Mesenchymal stem cell (in vitro differentiated cells and primary cell): ENCODE measurements around the gene TIE1.

Experiments
- DNase-seq: peaks from one replicate; pipeline ENCODE4 v3.0.0-alpha.2; 2013
- H2AFZ ChIP-seq: one replicate; pipeline ENCODE4 v1.6.1; 2013; ENCODE audit warnings: low read depth, mild to moderate bottlenecking, control low read depth, inconsistent platforms, low read length, moderate library complexity
- H2AK5ac ChIP-seq: 2 replicates; pipeline ENCODE4 v1.6.1; 2013; ENCODE audit warnings: low read length, moderate library complexity, mild to moderate bottlenecking, inconsistent platforms; ENCODE audit not compliant: severe bottlenecking
- H2BK120ac ChIP-seq: one replicate; pipeline ENCODE4 v1.6.1; 2013; ENCODE audit warnings: low read depth, mild to moderate bottlenecking, inconsistent platforms, low read length, moderate library complexity
- H2BK12ac ChIP-seq, 2 experiments: one replicate each; pipeline ENCODE4 v1.6.1; 2013; ENCODE audit warnings: inconsistent platforms in 2 of 2, low read length in 2 of 2, mild to moderate bottlenecking in 2 of 2, moderate library complexity in 2 of 2, control low read depth in 1 of 2
- H2BK15ac ChIP-seq: one replicate; pipeline ENCODE4 v1.6.1; 2013; ENCODE audit warnings: mild to moderate bottlenecking, low read depth, inconsistent platforms; ENCODE audit not compliant: poor library complexity, severe bottlenecking
- H2BK5ac ChIP-seq: 2 replicates; pipeline ENCODE4 v1.6.1; 2013; ENCODE audit warnings: low read depth, mild to moderate bottlenecking, low read length, control low read depth, inconsistent platforms; ENCODE audit not compliant: poor library complexity, severe bottlenecking
- H3K14ac ChIP-seq, 2 experiments: one replicate each; pipeline ENCODE4 v1.6.1; 2013; ENCODE audit warnings: inconsistent platforms in 2 of 2, low read length in 2 of 2, control low read depth in 1 of 2, mild to moderate bottlenecking in 1 of 2, moderate library complexity in 1 of 2
- H3K18ac ChIP-seq, 2 experiments: one replicate each; pipeline ENCODE4 v1.6.1; 2013; ENCODE audit warnings: inconsistent platforms in 2 of 2, low read length in 2 of 2, control low read depth in 1 of 2, low read depth in 1 of 2, mild to moderate bottlenecking in 1 of 2
- H3K23ac ChIP-seq, 2 experiments: one replicate each; pipeline ENCODE4 v1.6.1; 2013; ENCODE audit warnings: inconsistent platforms in 2 of 2, low read length in 2 of 2, mild to moderate bottlenecking in 2 of 2, moderate library complexity in 2 of 2, control low read depth in 1 of 2
- H3K27ac ChIP-seq: 2 replicates; pipeline ENCODE4 v1.5.1; 2013; ENCODE audit warnings: mild to moderate bottlenecking, moderate library complexity, low read length, control low read depth, inconsistent platforms; ENCODE audit not compliant: poor library complexity, severe bottlenecking
- H3K27me3 ChIP-seq, 2 experiments: 2 replicates each; pipeline versions ENCODE4 v1.6.1 to v1.7.0; 2013; ENCODE audit warnings: low read length in 2 of 2, mild to moderate bottlenecking in 2 of 2, moderate library complexity in 2 of 2, control low read depth in 1 of 2, inconsistent platforms in 1 of 2; ENCODE audit not compliant: control insufficient read depth in 1 of 2, insufficient read depth in 1 of 2
- H3K36me3 ChIP-seq, 2 experiments: 2 replicates each; pipeline versions ENCODE4 v1.6.1 to v1.7.0; 2013; ENCODE audit warnings: low read length in 2 of 2, control low read depth in 1 of 2, inconsistent platforms in 1 of 2, low read depth in 1 of 2, mild to moderate bottlenecking in 1 of 2; ENCODE audit not compliant: insufficient read depth in 2 of 2, control insufficient read depth in 1 of 2
- H3K4ac ChIP-seq, 2 experiments: one replicate each; pipeline ENCODE4 v1.6.1; 2013; ENCODE audit warnings: inconsistent platforms in 2 of 2, low read length in 2 of 2, mild to moderate bottlenecking in 2 of 2, moderate library complexity in 2 of 2, control low read depth in 1 of 2, low read depth in 1 of 2
- H3K4me1 ChIP-seq: 2 replicates; pipeline ENCODE4 v1.6.1; 2013; ENCODE audit warnings: low read depth, low read length, control low read depth; ENCODE audit not compliant: control insufficient read depth, insufficient read depth
- H3K4me2 ChIP-seq: 2 replicates; pipeline ENCODE4 v1.6.1; 2013; ENCODE audit warnings: low read length, mild to moderate bottlenecking, inconsistent platforms; ENCODE audit not compliant: poor library complexity, severe bottlenecking
- H3K4me3 ChIP-seq, 2 experiments: 2 replicates each; pipeline versions ENCODE4 v1.5.1 to v1.7.0; 2013; ENCODE audit warnings: low read length in 2 of 2, mild to moderate bottlenecking in 2 of 2, control low read depth in 1 of 2, low read depth in 1 of 2; ENCODE audit not compliant: insufficient read depth in 1 of 2
- H3K79me1 ChIP-seq: replicated peaks from 2 replicates; pipeline ENCODE4 v1.6.1; 2013; ENCODE audit warnings: mild to moderate bottlenecking, control low read depth, low read length, inconsistent platforms; ENCODE audit not compliant: poor library complexity, severe bottlenecking
- H3K9ac ChIP-seq: 2 replicates; pipeline ENCODE4 v1.7.0; 2013; ENCODE audit warnings: mild to moderate bottlenecking, low read length, moderate library complexity
- H3K9me3 ChIP-seq: 2 replicates; pipeline ENCODE4 v1.7.0; 2013; ENCODE audit warnings: mild to moderate bottlenecking, low read length; ENCODE audit not compliant: control insufficient read depth
- H4K8ac ChIP-seq: one replicate; pipeline ENCODE4 v1.6.1; 2013; ENCODE audit warnings: inconsistent platforms, mild to moderate bottlenecking, low read length, moderate library complexity
- H4K91ac ChIP-seq: one replicate; pipeline ENCODE4 v1.6.1; 2013; ENCODE audit warnings: mild to moderate bottlenecking, low read length, inconsistent platforms
- WGBS: methylation state at CpG from one replicate; pipeline ENCODE4 v1.1.7; 2013; ENCODE audit warnings: mixed read lengths; 5-methylcytosine and 5-hydroxymethylcytosine counted together

TIE1 gene

DNA sequence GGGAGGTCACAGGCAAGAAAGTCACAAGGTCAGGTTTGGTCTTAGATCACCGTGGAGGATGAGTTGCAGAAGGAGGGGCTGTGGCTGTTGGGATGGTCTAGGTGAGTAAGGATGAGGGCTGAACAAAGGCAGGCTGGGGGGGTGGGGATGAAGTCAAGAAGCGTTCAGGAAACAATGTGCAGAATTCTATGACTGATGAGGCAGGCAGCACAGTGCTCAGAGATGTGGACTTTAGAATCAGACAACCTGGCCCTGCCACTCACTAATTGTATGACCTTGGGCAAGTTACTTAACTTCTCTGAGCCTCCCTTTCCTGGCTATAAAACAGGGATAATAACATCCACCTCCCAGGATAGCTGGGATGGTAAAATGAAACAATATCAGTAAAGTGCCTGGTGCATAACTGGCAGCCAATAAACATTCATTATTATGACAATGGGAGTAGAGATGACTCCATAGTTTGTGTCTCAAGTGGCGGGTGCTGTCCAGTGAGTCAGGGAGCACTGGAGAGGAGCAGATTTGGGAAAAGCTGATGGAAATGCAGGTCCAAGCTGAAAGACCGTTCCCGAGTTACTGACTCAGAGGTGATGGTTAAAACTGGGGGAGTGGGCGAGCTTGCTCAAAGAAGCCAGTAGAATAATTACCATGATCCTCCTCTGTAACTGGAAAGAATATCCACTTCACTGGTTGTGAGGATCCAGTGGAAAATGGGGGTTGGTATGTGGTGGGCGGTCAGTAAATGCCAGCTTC is 2.1 kb downstream of the TIE1 start:
- Histone ChIP-seq H2BK15ac (no peak overlapping the region), H4K8ac (no peak overlapping the region), H3K4me1 (no peaks in the 10 kb centered on the region), H2AFZ (no peak overlapping the region), H2BK12ac (no peak overlapping the region), H3K14ac (no peak overlapping the region), H3K23ac (no peak overlapping the region), H3K27me3 (peaks cover 3 to 4% of the 10 kb centered on the region in 2 experiments), H2BK5ac (no peak overlapping the region), H3K4me2 (no peak overlapping the region), H3K27ac (no peak overlapping the region), H3K36me3 (no peaks in the 10 kb centered on the region), H2AK5ac (no peak overlapping the region), H3K9me3 (no peaks in the 10 kb centered on the region), H4K91ac (no peak overlapping the region), H3K4me3 (no peak overlapping the region), H3K18ac (no peak overlapping the region), H2BK120ac (no peak overlapping the region), H3K9ac (no peak overlapping the region), H3K4ac (no peak overlapping the region), H3K79me1 (no peaks in the 10 kb centered on the region)
- WGBS, result 90% methylated on average over 6 of the region's 7 CpGs
- DNase-seq, result no peak

DNA sequence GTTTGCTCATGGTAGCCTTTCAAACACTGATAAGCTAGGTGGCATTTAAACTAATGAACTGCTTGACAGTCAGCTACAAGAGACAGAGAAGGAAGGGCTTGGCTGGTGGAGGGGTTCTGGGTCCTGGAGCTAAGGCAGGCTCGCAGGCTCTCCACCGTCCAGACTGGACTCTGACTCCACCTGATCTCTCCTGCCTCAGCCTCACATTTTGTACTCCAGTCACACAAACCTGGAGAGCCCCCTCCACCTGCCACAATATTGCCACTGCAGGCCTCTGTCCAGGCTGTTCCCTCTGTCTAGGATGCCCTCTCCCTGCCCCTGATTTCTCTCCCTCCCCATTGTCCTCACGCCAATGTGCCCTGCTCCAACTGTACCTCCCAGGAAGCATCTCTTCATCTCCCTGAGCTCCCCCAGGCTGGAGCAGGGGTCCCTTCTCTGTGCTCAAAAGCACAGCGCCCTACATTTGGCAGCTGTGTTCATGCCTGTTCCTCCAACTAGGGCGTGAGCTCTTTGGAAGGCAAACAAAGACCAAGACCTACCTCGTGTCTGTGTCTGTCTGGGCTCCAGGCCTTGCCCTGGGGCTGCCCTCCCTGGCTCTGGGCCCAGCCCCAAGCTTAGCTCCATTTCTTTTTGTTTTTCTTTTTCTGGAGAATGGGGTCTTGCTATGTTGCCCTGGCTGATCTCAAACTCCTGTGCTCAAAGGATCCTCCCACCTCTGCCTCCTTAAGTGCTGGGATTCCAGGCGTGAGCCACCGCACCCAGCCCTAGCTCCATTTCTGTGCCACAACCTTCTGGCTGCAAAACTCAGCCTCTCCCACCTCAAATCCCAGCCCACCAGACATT is 2.9 kb downstream of the TIE1 start:
- H3K23ac ChIP-seq, result no peak overlapping the region
- H3K9ac ChIP-seq, result no peak overlapping the region
- H4K8ac ChIP-seq, result no peak overlapping the region
- no peak overlapping the region for H2BK5ac ChIP-seq
- no peaks in the 10 kb centered on the region for H3K9me3 ChIP-seq
- no peak overlapping the region for H2BK12ac ChIP-seq
- no peak overlapping the region for H3K4ac ChIP-seq
- no peak overlapping the region for H3K4me3 ChIP-seq
- H3K27ac ChIP-seq, result no peak overlapping the region
- H3K4me1 ChIP-seq, result no peaks in the 10 kb centered on the region
- H2BK120ac ChIP-seq, result no peak overlapping the region
- no peak overlapping the region for H4K91ac ChIP-seq
- H2AFZ ChIP-seq, result no peak overlapping the region
- no peak for DNase-seq
- H3K36me3 ChIP-seq, result no peaks in the 10 kb centered on the region
- no peak overlapping the region for H3K18ac ChIP-seq
- H3K27me3 ChIP-seq, result peaks cover 3 to 5% of the 10 kb centered on the region in 2 experiments
- no peak overlapping the region for H2BK15ac ChIP-seq
- H2AK5ac ChIP-seq, result no peak overlapping the region
- no peak overlapping the region for H3K4me2 ChIP-seq
- H3K14ac ChIP-seq, result no peak overlapping the region
- 83% methylated on average over 8 of the region's 8 CpGs for WGBS
- no peaks in the 10 kb centered on the region for H3K79me1 ChIP-seq

GRCh38 chr1:43304314-43304681 is 3.5 kb downstream of the TIE1 start:
- H2BK15ac ChIP-seq, result no peak overlapping the region
- H3K23ac ChIP-seq, result no peak overlapping the region
- no peak overlapping the region for H4K8ac ChIP-seq
- H3K9me3 ChIP-seq, result no peaks in the 10 kb centered on the region
- H3K4me2 ChIP-seq, result no peak overlapping the region
- H4K91ac ChIP-seq, result no peak overlapping the region
- H3K4ac ChIP-seq, result no peak overlapping the region
- no peak overlapping the region for H3K4me3 ChIP-seq
- H3K36me3 ChIP-seq, result no peaks in the 10 kb centered on the region
- WGBS, result 69% methylated on average over 8 of the region's 8 CpGs
- H3K79me1 ChIP-seq, result no peaks in the 10 kb centered on the region
- peaks cover 3 to 5% of the 10 kb centered on the region in 2 experiments for H3K27me3 ChIP-seq
- H2AK5ac ChIP-seq, result no peak overlapping the region
- no peak overlapping the region for H3K27ac ChIP-seq
- H2BK12ac ChIP-seq, result no peak overlapping the region
- H2BK5ac ChIP-seq, result no peak overlapping the region
- no peak for DNase-seq
- H3K9ac ChIP-seq, result peak overlapping the region; percentile 17
- H2BK120ac ChIP-seq, result no peak overlapping the region
- no peak overlapping the region for H3K14ac ChIP-seq
- peaks cover under 1% of the 10 kb centered on the region for H3K4me1 ChIP-seq
- no peak overlapping the region for H2AFZ ChIP-seq
- H3K18ac ChIP-seq, result no peak overlapping the region

DNA sequence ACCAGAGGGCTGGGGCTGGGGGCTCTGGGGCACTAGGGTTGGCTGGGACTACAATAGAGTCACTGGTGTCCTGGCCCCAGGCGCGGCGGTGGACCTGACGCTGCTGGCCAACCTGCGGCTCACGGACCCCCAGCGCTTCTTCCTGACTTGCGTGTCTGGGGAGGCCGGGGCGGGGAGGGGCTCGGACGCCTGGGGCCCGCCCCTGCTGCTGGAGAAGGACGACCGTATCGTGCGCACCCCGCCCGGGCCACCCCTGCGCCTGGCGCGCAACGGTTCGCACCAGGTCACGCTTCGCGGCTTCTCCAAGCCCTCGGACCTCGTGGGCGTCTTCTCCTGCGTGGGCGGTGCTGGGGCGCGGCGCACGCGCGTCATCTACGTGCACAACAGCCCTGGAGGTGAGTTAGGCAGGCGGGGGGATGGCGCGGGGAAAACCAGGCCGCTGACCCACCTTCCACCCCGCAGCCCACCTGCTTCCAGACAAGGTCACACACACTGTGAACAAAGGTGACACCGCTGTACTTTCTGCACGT is 4.1 kb downstream of the TIE1 start:
- DNase-seq, result no peak
- H2AFZ ChIP-seq, result no peak overlapping the region
- no peak overlapping the region for H3K9ac ChIP-seq
- H3K4me3 ChIP-seq, result no peak overlapping the region
- H3K14ac ChIP-seq, result no peak overlapping the region
- no peak overlapping the region for H3K4ac ChIP-seq
- no peaks in the 10 kb centered on the region for H3K9me3 ChIP-seq
- no peaks in the 10 kb centered on the region for H3K79me1 ChIP-seq
- peaks cover 4% of the 10 kb centered on the region for H3K4me1 ChIP-seq
- no peak overlapping the region for H3K4me2 ChIP-seq
- H2AK5ac ChIP-seq, result no peak overlapping the region
- no peak overlapping the region for H4K8ac ChIP-seq
- no peak overlapping the region for H2BK15ac ChIP-seq
- no peak overlapping the region for H3K18ac ChIP-seq
- no peak overlapping the region for H3K23ac ChIP-seq
- no peak overlapping the region for H4K91ac ChIP-seq
- peaks cover 3 to 5% of the 10 kb centered on the region in 2 experiments for H3K27me3 ChIP-seq
- no peaks in the 10 kb centered on the region for H3K36me3 ChIP-seq
- no peak overlapping the region for H2BK12ac ChIP-seq
- no peak overlapping the region for H3K27ac ChIP-seq
- 96% methylated on average over 46 of the region's 46 CpGs for WGBS
- no peak overlapping the region for H2BK120ac ChIP-seq
- no peak overlapping the region for H2BK5ac ChIP-seq
